ENCODE data around the gene SCUBE1. TPM values are rescaled to one million over a fixed set of nuclear protein-coding genes. Genes with fewer than 3 reads are reported as not detected.

Gene SCUBE1
- total RNA-seq, 1 experiment from 2014 or later, result not detected

GRCh38 chr22:43170131-43170480 lies 173.1 kb downstream of the SCUBE1 start:
- CTCF ChIA-PET, result no interaction called here
- in situ Hi-C loops (cut with HindIII; ENCODE audit: low pct_unique_long_range_greater_than_20kb, low sequenced_read_pairs) (no loop called here), intact Hi-C loops (cut with micrococcal nuclease; ENCODE audit: unreplicated experiment) (no loop called here)
- ATAC-seq (no peak), DNase-seq (ENCODE audit: low read depth, low spot score) (no peak)
- TF ChIP-seq SIN3A (IDR thresholded peaks at IDR 0.05; ENCODE audit: borderline replicate concordance, insufficient read depth, low read depth, low read length), result no peak
- TF ChIP-seq POLR2AphosphoS5 (IDR thresholded peaks at IDR 0.05; ENCODE audit: low read depth, low read length), result no peak
- TF ChIP-seq REST (IDR thresholded peaks at IDR 0.05; ENCODE audit: insufficient read depth in 1 of 2, low read depth in 2 of 2, low read length in 1 of 2), result no peak
- no peak for TF ChIP-seq TCF7L2 (IDR thresholded peaks at IDR 0.05; ENCODE audit: low read depth, low read length)
- no peak for TF ChIP-seq CTCF (IDR thresholded peaks at IDR 0.05)
- no peak overlapping the region for H3K4me3 ChIP-seq (ENCODE audit: low read depth in 2 of 2, low read length in 2 of 2)
- POLR2A ChIA-PET, result interaction anchor here (0.5 kb wide), 1 partner anchor 155 kb away, joined by 3 read pairs; the partner anchor contains the start of gene PACSIN2
- H3K9me3 ChIP-seq (ENCODE audit: control insufficient read depth, insufficient read depth, low read depth, low read length), result no peaks in the 10 kb centered on the region
- no TSS peak for BruUV-seq (replicated peaks)
- H3K27ac ChIP-seq (ENCODE audit: low read length), result no peak overlapping the region
- H3K36me3 ChIP-seq (ENCODE audit: control insufficient read depth, insufficient read depth, low read length), result no peaks in the 10 kb centered on the region
- no peaks in the 10 kb centered on the region for H3K27me3 ChIP-seq (ENCODE audit: control insufficient read depth, insufficient read depth, low read length)
- H3K4me1 ChIP-seq (ENCODE audit: control insufficient read depth, insufficient read depth, low read length), result no peaks in the 10 kb centered on the region

- no peaks in the 10 kb centered on the region for H3K9me3 ChIP-seq (ENCODE audit: control insufficient read depth, insufficient read depth, low read depth, low read length)
- in situ Hi-C loops (cut with HindIII; ENCODE audit: low pct_unique_long_range_greater_than_20kb, low sequenced_read_pairs) (no loop called here), intact Hi-C loops (cut with micrococcal nuclease; ENCODE audit: unreplicated experiment) (no loop called here)
- ATAC-seq, result no peak
- H3K4me1 ChIP-seq (ENCODE audit: control insufficient read depth, insufficient read depth, low read length), result no peaks in the 10 kb centered on the region
- H3K27ac ChIP-seq (ENCODE audit: low read length), result no peak overlapping the region
- ChIA-PET CTCF (no interaction called here), POLR2A (interaction anchor here (0.5 kb wide), 1 partner anchor 154 kb away, joined by 3 read pairs; the partner anchor contains the start of gene PACSIN2)
- no peaks in the 10 kb centered on the region for H3K36me3 ChIP-seq (ENCODE audit: control insufficient read depth, insufficient read depth, low read length)
- TF ChIP-seq TCF7L2 (IDR thresholded peaks at IDR 0.05; ENCODE audit: low read depth, low read length), result no peak
- TF ChIP-seq REST (IDR thresholded peaks at IDR 0.05; ENCODE audit: insufficient read depth in 1 of 2, low read depth in 2 of 2, low read length in 1 of 2), result no peak
- TF ChIP-seq SIN3A (IDR thresholded peaks at IDR 0.05; ENCODE audit: borderline replicate concordance, insufficient read depth, low read depth, low read length), result no peak
- TF ChIP-seq CTCF (IDR thresholded peaks at IDR 0.05), result no peak
- TF ChIP-seq POLR2AphosphoS5 (IDR thresholded peaks at IDR 0.05; ENCODE audit: low read depth, low read length), result no peak
- H3K4me3 ChIP-seq (ENCODE audit: low read depth in 2 of 2, low read length in 2 of 2), result no peak overlapping the region
- DNase-seq (ENCODE audit: low read depth, low spot score), result no peak
- H3K27me3 ChIP-seq (ENCODE audit: control insufficient read depth, insufficient read depth, low read length), result no peaks in the 10 kb centered on the region
- BruUV-seq (replicated peaks), result no TSS peak
These were observed 173.7 kb downstream of the SCUBE1 start for GRCh38 chr22:43169310-43170130.
